Peyer's patch (tissue), 4 donors: ENCODE results near the gene ANKMY1.

Experiments used
- CTCF ChIP-seq, 6 experiments: fragments of 450-650 bp in 4 of 6; fragments of 200-600 bp in 2 of 6; sonication (generic) in 1 of 6; IDR thresholded peaks; one replicate each; pipeline ENCODE4 v1.5.1; 2017 to 2019; ENCODE audit warnings: antibody characterized with exemption in 6 of 6, mild to moderate bottlenecking in 3 of 6, moderate library complexity in 1 of 6
- POLR2A ChIP-seq, 2 donors: fragments of 450-650 bp; IDR thresholded peaks; one replicate each; pipeline ENCODE4 v1.5.1; 2017; ENCODE audit warnings: antibody characterized with exemption in 2 of 2, mild to moderate bottlenecking in 2 of 2, moderate library complexity in 2 of 2

- TF ChIP-seq CTCF (IDR thresholded peaks at IDR 0.05) (no peak), POLR2A (IDR thresholded peaks at IDR 0.05) (no peak)
Observed at GRCh38 chr2:240429872-240430491, 127.8 kb downstream of the ANKMY1 start.
